Heart right ventricle (tissue), 16 donors: ENCODE results near the gene SCAMP3. TPM values are rescaled to one million over a fixed set of nuclear protein-coding genes. Genes with fewer than 3 reads are reported as not detected.
"Not testable (repeated sequence)": the region's sequence is repeated elsewhere in the genome, so short reads cannot be mapped to it uniquely, and the experiment has no call there.

Experiments used
- ATAC-seq, 8 donors: fragments of 200-7000 bp; cut with Tn5 transposase; one replicate each; pipeline ENCODE4 v1.9.1; 2020; ENCODE audit warnings: mild to moderate bottlenecking in 8 of 8, moderate library complexity in 8 of 8, moderate number of reproducible peaks in 1 of 8
- DNase-seq, 2 donors: peaks; one replicate each; pipeline ENCODE4 v3.0.0-alpha.2; 2020
- H3K27ac ChIP-seq, 10 donors: fragments of 200-600 bp; sonication (generic) in 2 of 10; one replicate each; pipeline versions ENCODE4 v1.5.0 to v1.8.0; 2020 to 2022; ENCODE audit warnings: mild to moderate bottlenecking in 3 of 10
- H3K27me3 ChIP-seq, 7 donors: fragments of 200-600 bp; one replicate each; pipeline ENCODE4 v1.8.0; 2021 to 2022; ENCODE audit warnings: mild to moderate bottlenecking in 2 of 7
- H3K36me3 ChIP-seq, 9 donors: fragments of 200-600 bp; sonication (generic) in 1 of 9; one replicate each; pipeline versions ENCODE4 v1.5.0 to v1.8.0; 2020 to 2022; ENCODE audit warnings: mild to moderate bottlenecking in 2 of 9
- H3K4me1 ChIP-seq, 9 donors: fragments of 200-600 bp; sonication (generic) in 1 of 9; one replicate each; pipeline versions ENCODE4 v1.5.0 to v1.8.0; 2020 to 2022; ENCODE audit warnings: mild to moderate bottlenecking in 4 of 9
- H3K4me3 ChIP-seq, 10 donors: fragments of 200-600 bp; sonication (generic) in 2 of 10; one replicate each; pipeline versions ENCODE4 v1.5.0 to v1.8.0; 2020 to 2022; ENCODE audit warnings: mild to moderate bottlenecking in 7 of 10, moderate library complexity in 2 of 10
- H3K9me3 ChIP-seq, 11 donors: fragments of 200-600 bp in 10 of 11; sonication (generic) in 2 of 11; one replicate each; pipeline versions ENCODE4 v1.5.0 to v1.8.0; 2013 to 2022; ENCODE audit warnings: mild to moderate bottlenecking in 2 of 11, control low read depth in 1 of 11, moderate library complexity in 1 of 11
- CTCF ChIP-seq, 9 donors: fragments of 200-600 bp; sonication (generic) in 2 of 9; IDR thresholded peaks; one replicate each; pipeline versions ENCODE4 v1.5.0 to v1.8.0; 2021 to 2022; ENCODE audit warnings: antibody characterized with exemption in 9 of 9, mild to moderate bottlenecking in 5 of 9, moderate library complexity in 1 of 9
- whole genome bisulfite sequencing, 2 donors: extraction: QIAGEN DNeasy Blood & Tissue Kit; methylation state at CpG; one replicate each; pipeline ENCODE4 v1.1.7; 2013; ENCODE audit warnings: inconsistent platforms in 1 of 2; 5-methylcytosine and 5-hydroxymethylcytosine counted together
- intact Hi-C, 10 donors: fragments of 100-400 bp; cut with DNase I; formaldehyde crosslinking; loops; one replicate each; pipeline versions ENCODE4 v1.11.1 to v1.14.2; 2022
- polyA plus RNA-seq, 2 donors: library from polyadenylated mRNA; stranded (reverse); fragments of 200-250 nt; gene quantifications; one replicate each; pipeline ENCODE4 v1.2.3, GENCODE V29; 2013
- total RNA-seq, 10 donors: library from RNA; stranded (reverse); fragmentation: NEBNext Ultra II Directional in 3 of 10; extraction: Animal tissue kit (Norgen Biotek cat#: 25700) in 3 of 10; gene quantifications; one replicate each; pipeline versions ENCODE4 v1.2.1 to v1.2.4, GENCODE V29; 2021 to 2023
- donor health status: Arrhythmogenic right ventricular cardiomyopathy.
- donor health status: ischemic (EF 13 %, LVEDD 7.1; RV severe dilation, severe dysfunction).
- donor health status: healthy with polysubstance abuse.
- donor health status: DM: no; HTN: yes; CAD: no.
- donor health status: DM: no; HTN: no; CAD: no.
- donor health status: ischemic (EF 25% LVEDD 6.9; RV normal size, moderate dysfunction).
- donor health status: ischemic (EF 25% LVEDD 5.7; RV mildly dilated, moderate dysfunction).
- donor health status: healthy.
- donor health status: DM: yes; HTN: yes; CAD: no.
- donor health status: Ischemic cardiomyopathy.
- donor health status: ischemic (EF 35%, LVEDD 5.7; RV mildly dilated, moderate dysfunction).
- donor health status: nonischemic (EF 11% LVEDD 7.7; RV severe dilation, severe dysfunction).
- donor health status: DM: yes; HTN: yes; CAD: no.
- donor health status: PGD.
- donor health status: ischemic (EF 29% LVEDD 5.4; RV normal size, mild dysfunction).
- donor health status: nonischemic (EF 23%, LVEDD 6.1; RV moderate dilation, normal function).

The SCAMP3 gene
- total and polyA plus RNA-seq, 12 donors, result 47.9 to 109 (median 60.1) TPM

GRCh38 chr1:155223047-155223446, 39.1 kb downstream of the SCAMP3 start:
- intact Hi-C loops, result loop anchor here in 2 of 10 donors (5.0 to 10.0 kb wide), 2 partner anchors 46 to 48 kb away; partner anchors contain the start of genes KRTCAP2 (in 1 of the 2) and TRIM46 (in 1 of the 2)
- 81 to 86% methylated on average over 7 of the region's 7 CpGs for WGBS, 2 donors
- Histone ChIP-seq H3K36me3 (no peaks in the 10 kb centered on the region), H3K27me3 (no peaks in the 10 kb centered on the region), H3K4me1 (peaks cover 2 to 83% (median 18%) of the 10 kb centered on the region in 9 donors), H3K27ac (peak overlapping the region in 1 of 10 donors; percentile 5), H3K9me3 (no peaks in the 10 kb centered on the region), H3K4me3 (no peak overlapping the region)
- TF ChIP-seq CTCF (IDR thresholded peaks at IDR 0.05), result no peak
- DNase-seq, result no peak
- ATAC-seq, result no peak

- not testable (repeated sequence) for ATAC-seq
Measured at GRCh38 chr1:155220211-155220965, 41.8 kb downstream of the SCAMP3 start.

GRCh38 chr1:155219592-155220031, 42.5 kb downstream of the SCAMP3 start:
- Histone ChIP-seq H3K27me3 (no peaks in the 10 kb centered on the region), H3K4me1 (peaks cover 0 to 60% (median 3%) of the 10 kb centered on the region in 9 donors), H3K4me3 (peak overlapping the region in 1 of 10 donors; percentile 30), H3K9me3 (no peaks in the 10 kb centered on the region), H3K36me3 (peaks cover 0 to 11% (median 0%) of the 10 kb centered on the region in 9 donors), H3K27ac (peak overlapping the region in 1 of 10 donors; percentile 48)
- TF ChIP-seq CTCF (IDR thresholded peaks at IDR 0.05), result no peak
- peak in 4 of 8 donors; percentile 17 to 34 (median 27) for ATAC-seq
- no peak for DNase-seq
- intact Hi-C loops, result loop anchor here in 2 of 10 donors (5.0 to 10.0 kb wide), 2 partner anchors 42 to 45 kb away; partner anchors contain the start of genes KRTCAP2 (in 1 of the 2) and TRIM46 (in 1 of the 2)
- WGBS, 2 donors, result 9 to 38% methylated on average over 1 of the region's 1 CpG

More at GRCh38 chr1:155220211-155220965, 41.8 kb downstream of the SCAMP3 start:
- 87 to 94% methylated on average over 10 of the region's 10 CpGs for WGBS, 2 donors
- not testable (repeated sequence) for H3K4me3 ChIP-seq, H3K36me3 ChIP-seq, H3K27me3 ChIP-seq, H3K9me3 ChIP-seq, DNase-seq
- intact Hi-C loops, result loop anchor here in 2 of 10 donors (5.0 to 10.0 kb wide), 2 partner anchors 43 to 46 kb away; partner anchors contain the start of genes KRTCAP2 (in 1 of the 2) and TRIM46 (in 1 of the 2)
- H3K4me1 ChIP-seq, result peaks cover 0 to 62% (median 3%) of the 10 kb centered on the region in 9 donors
- peak overlapping the region in 1 of 10 donors; percentile 48 for H3K27ac ChIP-seq

- no peak for TF ChIP-seq CTCF (IDR thresholded peaks at IDR 0.05)
- Histone ChIP-seq H3K27ac (peak overlapping the region in 1 of 10 donors; percentile 48), H3K36me3 (peaks cover 0 to 11% (median 0%) of the 10 kb centered on the region in 9 donors), H3K27me3 (no peaks in the 10 kb centered on the region), H3K4me3 (peak overlapping the region in 3 of 10 donors; percentile 21 to 36 (median 30)), H3K9me3 (no peaks in the 10 kb centered on the region), H3K4me1 (peaks cover 0 to 55% (median 3%) of the 10 kb centered on the region in 9 donors)
- DNase-seq, result peak in 1 of 2 donors; percentile 65
- ATAC-seq, result peak in 7 of 8 donors; percentile 25 to 71 (median 66)
- intact Hi-C loops, result no loop called here
- WGBS, 2 donors, result 42 to 48% methylated on average over 7 of the region's 7 CpGs
Measured at GRCh38 chr1:155218854-155219591, 43.1 kb downstream of the SCAMP3 start.

GRCh38 chr1:155214702-155215101, 47.5 kb downstream of the SCAMP3 start:
- H3K36me3 ChIP-seq, result peaks cover 0 to 30% (median 0%) of the 10 kb centered on the region in 9 donors
- intact Hi-C loops, H3K27me3 ChIP-seq, DNase-seq, ATAC-seq, H3K9me3 ChIP-seq, H3K4me3 ChIP-seq: not testable (repeated sequence)
- H3K27ac ChIP-seq, result peak overlapping the region in 1 of 10 donors; percentile 60
- WGBS, 2 donors, result 69 to 87% methylated on average over 8 to 9 of the region's 10 CpGs
- H3K4me1 ChIP-seq, result peaks cover 0 to 33% (median 9%) of the 10 kb centered on the region in 9 donors

- DNase-seq, H3K9me3 ChIP-seq, H3K27me3 ChIP-seq, intact Hi-C loops, H3K4me3 ChIP-seq, ATAC-seq: not testable (repeated sequence)
- H3K4me1 ChIP-seq, result peaks cover 9 to 43% (median 24%) of the 10 kb centered on the region in 9 donors
- peak overlapping the region in 4 of 10 donors; percentile 19 to 100 (median 68) for H3K27ac ChIP-seq
- 72 to 73% methylated on average over 7 of the region's 7 CpGs for WGBS, 2 donors
- peaks cover 0 to 30% (median 0%) of the 10 kb centered on the region in 9 donors for H3K36me3 ChIP-seq
Measured at GRCh38 chr1:155212051-155212440, 50.1 kb downstream of the SCAMP3 start.

- peak overlapping the region in 1 of 10 donors; percentile 24 for H3K4me3 ChIP-seq
- peak overlapping the region in 6 of 10 donors; percentile 30 to 100 (median 85) for H3K27ac ChIP-seq
- H3K27me3 ChIP-seq, intact Hi-C loops, ATAC-seq, H3K9me3 ChIP-seq: not testable (repeated sequence)
- H3K4me1 ChIP-seq, result peaks cover 9 to 48% (median 29%) of the 10 kb centered on the region in 9 donors
- 57 to 66% methylated on average over 12 to 13 of the region's 13 CpGs for WGBS, 2 donors
- DNase-seq, result peak in 1 of 2 donors; percentile 74
- peaks cover 0 to 30% (median 0%) of the 10 kb centered on the region in 9 donors for H3K36me3 ChIP-seq
Measured at GRCh38 chr1:155211381-155212050, 50.6 kb downstream of the SCAMP3 start.
